Measurements from ENCODE around the gene CDH4.
A peak's percentile ranks its signal among the peaks of the same experiment; 100 is the strongest.

Gene CDH4

GRCh38 chr20:61543086-61543485 is 291.0 kb downstream of the CDH4 start:
- Histone ChIP-seq H2AFZ (ENCODE audit: insufficient read depth, low read length, poor library complexity) (no peak overlapping the region), H2AK5ac (ENCODE audit: low read length) (no peak overlapping the region), H2BK12ac (ENCODE audit: low read length) (no peak overlapping the region), H3K23ac (ENCODE audit: low read length) (no peak overlapping the region), H3K4me1 (ENCODE audit: control insufficient read depth in 1 of 2, insufficient read depth in 2 of 2, low read length in 2 of 2) (no peaks in the 10 kb centered on the region), H3K9ac (ENCODE audit: low read length) (no peak overlapping the region), H3K79me2 (ENCODE audit: control insufficient read depth, insufficient read depth, low read length, poor library complexity) (no peaks in the 10 kb centered on the region), H3K27ac (ENCODE audit: low read depth, low read length) (no peak overlapping the region), H3K4me2 (ENCODE audit: low read length) (no peak overlapping the region), H3K27me3 (ENCODE audit: insufficient read depth, low read length) (no peaks in the 10 kb centered on the region), H3K36me3 (ENCODE audit: control insufficient read depth in 1 of 2, insufficient read depth in 2 of 2, low read length in 2 of 2) (no peaks in the 10 kb centered on the region), H3K18ac (ENCODE audit: low read length) (no peak overlapping the region), H4K8ac (ENCODE audit: low read depth, low read length) (no peak overlapping the region), H3K9me3 (ENCODE audit: insufficient read depth, low read depth, low read length) (peaks cover 5% of the 10 kb centered on the region), H3K4me3 (ENCODE audit: low read depth, low read length) (no peak overlapping the region), H3K4ac (ENCODE audit: low read depth, low read length) (no peak overlapping the region), H3K14ac (ENCODE audit: low read length) (no peak overlapping the region), H2BK5ac (ENCODE audit: low read depth, low read length, poor library complexity) (no peak overlapping the region), H4K12ac (ENCODE audit: low read depth, low read length) (no peak overlapping the region), H4K91ac (ENCODE audit: low read depth, low read length) (no peak overlapping the region), H3K79me1 (ENCODE audit: low read length) (no peaks in the 10 kb centered on the region), H2BK120ac (ENCODE audit: insufficient read depth, low read length, poor library complexity) (no peak overlapping the region)
- DNase-seq = no peak
- no CpG with 5 or more reads among the region's 8 CpGs for WGBS (ENCODE audit: extremely low coverage, insufficient coverage, insufficient read length)

- Histone ChIP-seq H4K91ac (ENCODE audit: low read depth, low read length) (no peak overlapping the region), H3K9ac (ENCODE audit: low read length) (no peak overlapping the region), H3K4me2 (ENCODE audit: low read length) (no peak overlapping the region), H2BK12ac (ENCODE audit: low read length) (no peak overlapping the region), H3K79me1 (ENCODE audit: low read length) (no peaks in the 10 kb centered on the region), H2AFZ (ENCODE audit: insufficient read depth, low read length, poor library complexity) (no peak overlapping the region), H4K12ac (ENCODE audit: low read depth, low read length) (no peak overlapping the region), H3K23ac (ENCODE audit: low read length) (no peak overlapping the region), H3K4ac (ENCODE audit: low read depth, low read length) (no peak overlapping the region), H2AK5ac (ENCODE audit: low read length) (no peak overlapping the region), H3K18ac (ENCODE audit: low read length) (no peak overlapping the region), H3K27me3 (ENCODE audit: insufficient read depth, low read length) (no peaks in the 10 kb centered on the region), H3K9me3 (ENCODE audit: insufficient read depth, low read depth, low read length) (peaks cover 5% of the 10 kb centered on the region), H3K36me3 (ENCODE audit: control insufficient read depth in 1 of 2, insufficient read depth in 2 of 2, low read length in 2 of 2) (no peaks in the 10 kb centered on the region), H2BK5ac (ENCODE audit: low read depth, low read length, poor library complexity) (no peak overlapping the region), H2BK120ac (ENCODE audit: insufficient read depth, low read length, poor library complexity) (no peak overlapping the region), H3K27ac (ENCODE audit: low read depth, low read length) (no peak overlapping the region), H3K4me3 (ENCODE audit: low read depth, low read length) (no peak overlapping the region), H4K8ac (ENCODE audit: low read depth, low read length) (no peak overlapping the region), H3K14ac (ENCODE audit: low read length) (no peak overlapping the region), H3K4me1 (ENCODE audit: control insufficient read depth in 1 of 2, insufficient read depth in 2 of 2, low read length in 2 of 2) (no peaks in the 10 kb centered on the region), H3K79me2 (ENCODE audit: control insufficient read depth, insufficient read depth, low read length, poor library complexity) (no peaks in the 10 kb centered on the region)
- no CpG with 5 or more reads among the region's 34 CpGs for WGBS (ENCODE audit: extremely low coverage, insufficient coverage, insufficient read length)
- DNase-seq = no peak
Measured at GRCh38 chr20:61543931-61544745, 292.1 kb downstream of the CDH4 start.

GRCh38 chr20:61544910-61545889 is 293.1 kb downstream of the CDH4 start:
- Histone ChIP-seq H3K18ac (ENCODE audit: low read length) (no peak overlapping the region), H3K79me2 (ENCODE audit: control insufficient read depth, insufficient read depth, low read length, poor library complexity) (no peaks in the 10 kb centered on the region), H2AK5ac (ENCODE audit: low read length) (no peak overlapping the region), H3K4me1 (ENCODE audit: control insufficient read depth in 1 of 2, insufficient read depth in 2 of 2, low read length in 2 of 2) (no peaks in the 10 kb centered on the region), H3K4ac (ENCODE audit: low read depth, low read length) (no peak overlapping the region), H4K12ac (ENCODE audit: low read depth, low read length) (no peak overlapping the region), H4K91ac (ENCODE audit: low read depth, low read length) (no peak overlapping the region), H2BK5ac (ENCODE audit: low read depth, low read length, poor library complexity) (no peak overlapping the region), H2BK12ac (ENCODE audit: low read length) (no peak overlapping the region), H3K4me2 (ENCODE audit: low read length) (no peak overlapping the region), H3K9me3 (ENCODE audit: insufficient read depth, low read depth, low read length) (peaks cover 4% of the 10 kb centered on the region), H2BK120ac (ENCODE audit: insufficient read depth, low read length, poor library complexity) (no peak overlapping the region), H2AFZ (ENCODE audit: insufficient read depth, low read length, poor library complexity) (no peak overlapping the region), H3K27me3 (ENCODE audit: insufficient read depth, low read length) (no peaks in the 10 kb centered on the region), H4K8ac (ENCODE audit: low read depth, low read length) (no peak overlapping the region), H3K14ac (ENCODE audit: low read length) (no peak overlapping the region), H3K79me1 (ENCODE audit: low read length) (no peaks in the 10 kb centered on the region), H3K9ac (ENCODE audit: low read length) (no peak overlapping the region), H3K36me3 (ENCODE audit: control insufficient read depth in 1 of 2, insufficient read depth in 2 of 2, low read length in 2 of 2) (no peaks in the 10 kb centered on the region), H3K23ac (ENCODE audit: low read length) (no peak overlapping the region), H3K27ac (ENCODE audit: low read depth, low read length) (no peak overlapping the region), H3K4me3 (ENCODE audit: low read depth, low read length) (peak overlapping the region; percentile 0)
- no peak for DNase-seq
- 100% methylated on average over 3 of the region's 35 CpGs for WGBS (ENCODE audit: extremely low coverage, insufficient coverage, insufficient read length)

- H3K4me3 ChIP-seq (ENCODE audit: low read depth, low read length) = no peak overlapping the region
- no peak overlapping the region for H2AK5ac ChIP-seq (ENCODE audit: low read length)
- H3K23ac ChIP-seq (ENCODE audit: low read length) = no peak overlapping the region
- no peak overlapping the region for H3K9ac ChIP-seq (ENCODE audit: low read length)
- H4K12ac ChIP-seq (ENCODE audit: low read depth, low read length) = no peak overlapping the region
- H3K4me1 ChIP-seq (ENCODE audit: control insufficient read depth in 1 of 2, insufficient read depth in 2 of 2, low read length in 2 of 2) = no peaks in the 10 kb centered on the region
- no peak overlapping the region for H3K4ac ChIP-seq (ENCODE audit: low read depth, low read length)
- H3K14ac ChIP-seq (ENCODE audit: low read length) = no peak overlapping the region
- H4K8ac ChIP-seq (ENCODE audit: low read depth, low read length) = no peak overlapping the region
- H3K79me2 ChIP-seq (ENCODE audit: control insufficient read depth, insufficient read depth, low read length, poor library complexity) = no peaks in the 10 kb centered on the region
- no peak overlapping the region for H2BK5ac ChIP-seq (ENCODE audit: low read depth, low read length, poor library complexity)
- H2BK12ac ChIP-seq (ENCODE audit: low read length) = no peak overlapping the region
- no peak overlapping the region for H3K4me2 ChIP-seq (ENCODE audit: low read length)
- WGBS (ENCODE audit: extremely low coverage, insufficient coverage, insufficient read length) = no CpG with 5 or more reads among the region's 12 CpGs
- H3K27ac ChIP-seq (ENCODE audit: low read depth, low read length) = no peak overlapping the region
- H3K79me1 ChIP-seq (ENCODE audit: low read length) = no peaks in the 10 kb centered on the region
- no peak overlapping the region for H2AFZ ChIP-seq (ENCODE audit: insufficient read depth, low read length, poor library complexity)
- no peaks in the 10 kb centered on the region for H3K27me3 ChIP-seq (ENCODE audit: insufficient read depth, low read length)
- H3K36me3 ChIP-seq (ENCODE audit: control insufficient read depth in 1 of 2, insufficient read depth in 2 of 2, low read length in 2 of 2) = no peaks in the 10 kb centered on the region
- no peak overlapping the region for H3K18ac ChIP-seq (ENCODE audit: low read length)
- no peak overlapping the region for H2BK120ac ChIP-seq (ENCODE audit: insufficient read depth, low read length, poor library complexity)
- no peak overlapping the region for H4K91ac ChIP-seq (ENCODE audit: low read depth, low read length)
- peaks cover 4% of the 10 kb centered on the region for H3K9me3 ChIP-seq (ENCODE audit: insufficient read depth, low read depth, low read length)
- DNase-seq = no peak
Measured at GRCh38 chr20:61546641-61547040, 294.6 kb downstream of the CDH4 start.
